SU-DHL-6 (cell line): ENCODE measurements around the gene CAPG.
A peak's percentile ranks its signal among the peaks of the same experiment; 100 is the strongest.

Experiments used
- H2AFZ ChIP-seq: fragments of 200-600 bp; sonication (generic); 2 replicates; pipeline ENCODE4 v1.6.1; 2014; ENCODE audit warnings: low read depth, mild to moderate bottlenecking, moderate library complexity, mixed read lengths, antibody characterized with exemption, low read length; ENCODE audit not compliant: severe bottlenecking
- H3F3A ChIP-seq: fragments of 200-600 bp; shearing (Covaris generic); 2 replicates; pipeline ENCODE4 v1.6.0; 2016; ENCODE audit warnings: antibody characterized with exemption, mild to moderate bottlenecking; ENCODE audit not compliant: insufficient read depth
- H3K27ac ChIP-seq: fragments of 200-600 bp; sonication (generic); 2 replicates; pipeline ENCODE4 v1.5.1; 2016; ENCODE audit warnings: low read depth, mild to moderate bottlenecking, low read length, moderate library complexity, mixed read lengths
- H3K27me3 ChIP-seq: fragments of 200-600 bp; sonication (generic), shearing (Covaris generic); 2 replicates; pipeline ENCODE4 v1.6.0; 2014; ENCODE audit warnings: mild to moderate bottlenecking, low read length
- H3K36me3 ChIP-seq: fragments of 200-600 bp; sonication (generic); 2 replicates; pipeline ENCODE4 v1.6.1; 2014; ENCODE audit warnings: mild to moderate bottlenecking, low read length, mixed read lengths
- H3K4me2 ChIP-seq: fragments of 300-600, 200-600 bp; shearing (Covaris generic), sonication (generic); 2 replicates; pipeline ENCODE4 v1.6.0; 2014; ENCODE audit warnings: low read length, low read depth, mild to moderate bottlenecking; ENCODE audit not compliant: poor library complexity, severe bottlenecking
- H3K4me3 ChIP-seq: fragments of 200-600 bp; sonication (generic); 2 replicates; pipeline ENCODE4 v1.5.1; 2014; ENCODE audit warnings: antibody characterized with exemption, low read length, mild to moderate bottlenecking, mixed read lengths; ENCODE audit not compliant: insufficient read depth, poor library complexity, severe bottlenecking
- H3K79me2 ChIP-seq: fragments of 200-600 bp; sonication (generic); 2 replicates; pipeline ENCODE4 v1.6.1; 2014; ENCODE audit warnings: mild to moderate bottlenecking, low read length, moderate library complexity; ENCODE audit not compliant: insufficient read depth
- H3K9ac ChIP-seq: fragments of 200-600 bp; sonication (generic); 2 replicates; pipeline ENCODE4 v1.7.0; 2014; ENCODE audit warnings: mild to moderate bottlenecking, low read length
- H3K9me2 ChIP-seq: fragments of 200-600 bp; sonication (generic); replicated peaks from 2 replicates; pipeline ENCODE4 v1.6.1; 2014; ENCODE audit warnings: low read length; ENCODE audit not compliant: insufficient read depth
- H3K9me3 ChIP-seq: fragments of 200-600 bp; sonication (generic); 2 replicates; pipeline ENCODE4 v1.6.1; 2014; ENCODE audit warnings: low read length, mixed read lengths; ENCODE audit not compliant: insufficient read depth
- H4K20me1 ChIP-seq: fragments of 200-600 bp; sonication (generic); 2 replicates; pipeline ENCODE4 v1.6.1; 2014; ENCODE audit warnings: low read depth, mild to moderate bottlenecking, antibody characterized with exemption, low read length, moderate library complexity, mixed read lengths
- CTCF ChIP-seq: fragments of 200-600 bp; sonication (generic); IDR thresholded peaks from one replicate; pipeline ENCODE4 v1.5.1; 2017; ENCODE audit warnings: antibody characterized with exemption, mild to moderate bottlenecking, low read length, moderate library complexity; ENCODE audit not compliant: insufficient read depth, poor library complexity, severe bottlenecking
- EZH2phosphoT487 ChIP-seq: fragments of 200-600 bp; sonication (generic), shearing (Covaris generic); conservative IDR thresholded peaks from 2 replicates; pipeline ENCODE4 v1.6.1; 2018; ENCODE audit warnings: mild to moderate bottlenecking, antibody characterized with exemption, low read length, moderate library complexity, mixed read lengths

Gene CAPG

GRCh38 chr2:85420536-85421259, 10.5 kb upstream of the CAPG start:
- no peaks in the 10 kb centered on the region for H4K20me1 ChIP-seq
- TF ChIP-seq EZH2phosphoT487, result no peak
- TF ChIP-seq CTCF, result peak; percentile 97
- no peaks in the 10 kb centered on the region for H3K79me2 ChIP-seq
- H3F3A ChIP-seq, result peaks cover 9% of the 10 kb centered on the region; the same call in 1 of the 2 replicates
- peak overlapping the region; percentile 11 for H3K4me3 ChIP-seq
- H2AFZ ChIP-seq, result peak overlapping the region; percentile 98
- H3K27ac ChIP-seq, result no peak overlapping the region
- no peaks in the 10 kb centered on the region for H3K36me3 ChIP-seq
- no peaks in the 10 kb centered on the region for H3K27me3 ChIP-seq
- no peaks in the 10 kb centered on the region for H3K9me3 ChIP-seq
- no peaks in the 10 kb centered on the region for H3K9me2 ChIP-seq
- peak overlapping the region; percentile 19; the same call in 1 of the 2 replicates for H3K9ac ChIP-seq
- peak overlapping the region; percentile 56 for H3K4me2 ChIP-seq

GRCh38 chr2:85419009-85419675, 9.0 kb upstream of the CAPG start:
- H3K9me2 ChIP-seq, result no peaks in the 10 kb centered on the region
- peak overlapping the region; percentile 71 for H3K27ac ChIP-seq
- H2AFZ ChIP-seq, result peak overlapping the region; percentile 93
- H3K36me3 ChIP-seq, result no peaks in the 10 kb centered on the region
- H3K4me3 ChIP-seq, result peak overlapping the region; percentile 63
- H3K9me3 ChIP-seq, result no peaks in the 10 kb centered on the region
- peaks cover 9% of the 10 kb centered on the region; the same call in 1 of the 2 replicates for H3F3A ChIP-seq
- peak overlapping the region; percentile 76 for H3K9ac ChIP-seq
- H3K79me2 ChIP-seq, result no peaks in the 10 kb centered on the region
- no peaks in the 10 kb centered on the region for H4K20me1 ChIP-seq
- H3K4me2 ChIP-seq, result peak overlapping the region; percentile 77
- TF ChIP-seq CTCF (no peak), EZH2phosphoT487 (no peak)
- no peaks in the 10 kb centered on the region for H3K27me3 ChIP-seq

DNA sequence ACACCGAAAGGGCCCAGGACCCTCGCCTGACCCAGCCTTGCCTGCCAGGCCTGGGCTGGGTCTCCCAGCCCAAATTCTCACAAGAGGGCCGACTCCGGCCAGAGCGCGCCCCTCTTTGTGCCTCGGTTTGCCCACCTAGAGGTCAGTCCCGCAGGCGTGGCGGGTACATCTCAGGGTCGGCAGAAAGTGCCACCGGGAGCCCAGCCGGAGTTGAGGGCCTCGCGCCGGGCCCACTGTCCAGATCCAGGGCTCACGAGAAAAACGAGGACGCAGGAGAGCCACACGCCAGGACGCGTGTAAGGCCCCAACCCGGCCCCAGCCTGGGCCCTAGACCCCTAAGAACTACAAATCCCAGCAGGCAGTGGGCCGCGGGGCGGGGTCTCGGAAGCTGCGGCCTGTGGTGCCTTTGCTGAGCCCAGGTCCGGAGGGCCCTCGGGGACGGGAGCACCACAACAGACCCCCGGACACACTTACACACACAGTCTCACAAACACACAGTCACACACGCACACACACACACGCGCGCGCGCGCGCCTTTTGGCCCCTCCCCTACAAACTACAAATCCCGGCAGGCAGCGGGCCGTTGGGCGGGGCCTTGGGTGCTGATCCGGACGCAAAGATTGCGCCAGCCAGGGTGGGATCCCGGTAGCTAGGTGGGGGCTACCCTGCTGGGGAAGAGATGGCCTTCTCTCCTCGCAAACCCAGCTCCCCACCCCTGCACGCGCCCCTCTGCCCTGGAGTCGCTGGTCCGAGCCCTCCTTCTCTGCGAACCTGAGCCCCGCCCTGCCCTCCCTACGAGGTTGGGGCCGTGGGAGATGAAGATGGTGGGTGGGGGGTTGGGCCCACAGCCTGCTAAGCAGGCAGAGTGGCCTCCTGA, 8.2 kb upstream of the CAPG start, which contains the start of gene SH2D6:
SH2D6 (plus strand) TSS at position 583 of the 877 bp plus-strand sequence. CDS start 10,752 bp downstream, outside the sequence.
- TF ChIP-seq CTCF (no peak), EZH2phosphoT487 (no peak)
- H3K27ac ChIP-seq, result peak within 1 kb of the TSS; percentile 71
- H3F3A ChIP-seq, result peaks cover 9% of the 10 kb centered on the region; the same call in 1 of the 2 replicates
- H4K20me1 ChIP-seq, result no peaks in the 10 kb centered on the region
- H3K27me3 ChIP-seq, result no peaks in the 10 kb centered on the region
- peak within 1 kb of the TSS; percentile 76 for H3K9ac ChIP-seq
- H3K4me2 ChIP-seq, result peak within 1 kb of the TSS; percentile 77
- H3K9me3 ChIP-seq, result no peaks in the 10 kb centered on the region
- peak within 1 kb of the TSS; percentile 93 for H2AFZ ChIP-seq
- H3K4me3 ChIP-seq, result peak within 1 kb of the TSS; percentile 63
- no peaks in the 10 kb centered on the region for H3K9me2 ChIP-seq
- H3K79me2 ChIP-seq, result no peaks in the 10 kb centered on the region
- H3K36me3 ChIP-seq, result no peaks in the 10 kb centered on the region
